VCaP (cell line): ENCODE measurements around the gene CADM2.
"Not testable (repeated sequence)": the region's sequence is repeated elsewhere in the genome, so short reads cannot be mapped to it uniquely, and the experiment has no call there.

Experiments
- H3K27ac ChIP-seq: fragments of 450-650 bp; 2 replicates; pipeline ENCODE4 v1.5.1; 2017
- CTCF ChIP-seq: fragments of 450-650 bp; conservative IDR thresholded peaks from 2 replicates; pipeline ENCODE4 v1.5.1; 2017; ENCODE audit warnings: mild to moderate bottlenecking, moderate library complexity

CADM2 gene

GRCh38 chr3:85691196-85691595 is 732.4 kb downstream of the CADM2 start:
- H3K27ac ChIP-seq: no peak overlapping the region
- no peak for TF ChIP-seq CTCF

- no peak for TF ChIP-seq CTCF
These were observed 738.4 kb downstream of the CADM2 start for GRCh38 chr3:85697156-85697555.

GRCh38 chr3:85706130-85706529 is 747.3 kb downstream of the CADM2 start:
- H3K27ac ChIP-seq: no peak overlapping the region

More at GRCh38 chr3:85697156-85697555, 738.4 kb downstream of the CADM2 start:
- no peak overlapping the region for H3K27ac ChIP-seq

GRCh38 chr3:85708325-85708724 is 749.5 kb downstream of the CADM2 start:
- not testable (repeated sequence) for H3K27ac ChIP-seq

More at GRCh38 chr3:85706130-85706529, 747.3 kb downstream of the CADM2 start:
- TF ChIP-seq CTCF: no peak

GRCh38 chr3:85709346-85709892 is 750.6 kb downstream of the CADM2 start:
- H3K27ac ChIP-seq: no peak overlapping the region
- no peak for TF ChIP-seq CTCF

GRCh38 chr3:85710490-85710889 is 751.7 kb downstream of the CADM2 start:
- no peak overlapping the region for H3K27ac ChIP-seq
- no peak for TF ChIP-seq CTCF

- H3K27ac ChIP-seq: no peak overlapping the region
- no peak for TF ChIP-seq CTCF
These were observed 762.8 kb downstream of the CADM2 start for GRCh38 chr3:85721409-85722145.

GRCh38 chr3:85725809-85726208 is 767.0 kb downstream of the CADM2 start:
- no peak for TF ChIP-seq CTCF

More at GRCh38 chr3:85725809-85726208, 767.0 kb downstream of the CADM2 start:
- H3K27ac ChIP-seq: no peak overlapping the region
